ENCODE data around the gene ACOXL.

The ACOXL gene

GRCh38 chr2:110799376-110799775 is 67.0 kb downstream of the ACOXL start:
- no peak for DNase-seq

- no peak for DNase-seq
Observed at GRCh38 chr2:110800611-110801402, 68.4 kb downstream of the ACOXL start.

GRCh38 chr2:110802208-110802932 is 70.0 kb downstream of the ACOXL start:
- no peak for DNase-seq

- no peak for DNase-seq
Observed at GRCh38 chr2:110804433-110804832, 72.1 kb downstream of the ACOXL start.

- no peak for DNase-seq
Observed at GRCh38 chr2:110804915-110805314, 72.5 kb downstream of the ACOXL start.

GRCh38 chr2:110805894-110806452 is 73.6 kb downstream of the ACOXL start:
- no peak for DNase-seq

- DNase-seq: no peak
Observed at GRCh38 chr2:110807522-110807921, 75.1 kb downstream of the ACOXL start.

GRCh38 chr2:110810404-110810803 is 78.0 kb downstream of the ACOXL start:
- DNase-seq: no peak

- no peak for DNase-seq
Observed at GRCh38 chr2:110812726-110813645, 80.6 kb downstream of the ACOXL start.

- DNase-seq: no peak
Observed at GRCh38 chr2:110813896-110814295, 81.5 kb downstream of the ACOXL start.

GRCh38 chr2:110815938-110816337 is 83.6 kb downstream of the ACOXL start:
- no peak for DNase-seq

GRCh38 chr2:110816404-110817365 is 84.3 kb downstream of the ACOXL start:
- no peak for DNase-seq

GRCh38 chr2:110818767-110819481 is 86.6 kb downstream of the ACOXL start:
- DNase-seq: no peak

- no peak for DNase-seq
Observed at GRCh38 chr2:110819711-110820110, 87.3 kb downstream of the ACOXL start.

- no peak for DNase-seq
Observed at GRCh38 chr2:110820128-110820527, 87.8 kb downstream of the ACOXL start.

- no peak for DNase-seq
Observed at GRCh38 chr2:110823165-110823564, 90.8 kb downstream of the ACOXL start.

GRCh38 chr2:110827511-110827910 is 95.1 kb downstream of the ACOXL start:
- DNase-seq: no peak

GRCh38 chr2:110828330-110828729 is 96.0 kb downstream of the ACOXL start:
- DNase-seq: no peak

GRCh38 chr2:110829413-110830146 is 97.2 kb downstream of the ACOXL start:
- no peak for DNase-seq

GRCh38 chr2:110832740-110833139 is 100.4 kb downstream of the ACOXL start:
- no peak for DNase-seq
